ENCODE measurements around the gene ACADS. TPM values are rescaled to one million over a fixed set of nuclear protein-coding genes. Genes with fewer than 3 reads are reported as not detected.

ACADS gene
- total and polyA plus RNA-seq, 9 of the 15 experiments (the other 6 are each of a cell fraction or from before 2014, with no cell fraction given): 0.06 to 20.3 (median 8.8) TPM

DNA sequence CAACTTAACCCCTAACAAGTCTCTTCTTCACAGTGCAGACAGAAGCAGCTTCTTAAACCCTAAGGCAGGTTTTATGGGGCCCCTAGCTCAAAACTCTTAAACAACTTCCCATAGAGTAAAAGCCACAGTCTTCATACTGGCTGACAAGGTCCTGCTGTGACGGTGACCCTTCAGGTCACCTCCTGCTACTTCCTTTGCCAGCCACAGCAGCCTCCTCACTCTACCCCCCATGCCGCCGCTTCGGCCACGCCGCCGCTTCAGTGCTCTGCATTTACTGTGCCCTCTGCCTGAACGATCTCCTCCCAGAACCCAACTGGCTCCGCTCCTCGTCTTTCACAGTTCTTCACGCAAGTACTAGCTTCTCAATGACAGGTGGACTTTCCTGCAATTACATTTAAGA is 45.5 kb downstream of the ACADS start:
- Histone ChIP-seq H4K20me1 (replicated peaks; ENCODE audit: control insufficient read depth, insufficient read depth, low read length) (no peaks in the 10 kb centered on the region), H3K9me3 (replicated peaks; ENCODE audit: control insufficient read depth, insufficient read depth, low read depth, low read length) (no peaks in the 10 kb centered on the region), H3K27ac (ENCODE audit: extremely low read depth, low read depth, low read length) (no peak overlapping the region), H3K4me2 (ENCODE audit: insufficient read depth, low read length) (no peak overlapping the region), H3K36me3 (ENCODE audit: control insufficient read depth, insufficient read depth, low read length) (peaks cover 32% of the 10 kb centered on the region), H3K79me2 (ENCODE audit: control insufficient read depth, insufficient read depth, low read length) (no peaks in the 10 kb centered on the region), H2AFZ (ENCODE audit: low read depth, low read length) (no peak overlapping the region), H3K9me1 (ENCODE audit: control insufficient read depth, insufficient read depth, low read length) (no peaks in the 10 kb centered on the region), H3K4me3 (no peak overlapping the region), H3K27me3 (ENCODE audit: control insufficient read depth in 2 of 2, insufficient read depth in 2 of 2, low read length in 2 of 2) (no peaks in the 10 kb centered on the region), H3K9ac (ENCODE audit: insufficient read depth in 1 of 2, low read depth in 2 of 2, low read length in 2 of 2) (peak overlapping the region in 1 of 2 experiments; percentile 21; a peak in 1 of 4 replicates), H3K4me1 (replicated peaks in 1 of 2; ENCODE audit: control insufficient read depth in 2 of 2, insufficient read depth in 2 of 2, low read length in 2 of 2) (peaks cover 0 to 5% of the 10 kb centered on the region in 2 experiments; a peak in 2 of 5 replicates)
- ChIA-PET POLR2A (interaction anchor here (0.5 to 1.0 kb wide), 4 partner anchors 9 to 93 kb away, joined by 3 to 5 read pairs (median 3); no protein-coding TSS in a partner anchor), CTCF (ENCODE audit: low intra/inter-chr PET ratio) (interaction anchor here (0.6 kb wide), 1 partner anchor 9 kb away, joined by 3 read pairs; no protein-coding TSS in a partner anchor)
- in situ Hi-C loops (cut with MboI) (no loop called here), intact Hi-C loops (cut with micrococcal nuclease) (no loop called here)
- WGBS (ENCODE audit: insufficient coverage, low coverage, missing lambda C conversion rate): 87% methylated on average over 11 of the region's 11 CpGs
- ATAC-seq: no peak
- no peak for FAIRE-seq
- no peak for DNase-seq (ENCODE audit: extremely low read depth in 1 of 4, low spot score in 3 of 4)
- no TSS peak for BruUV-seq (replicated peaks)
- TF ChIP-seq, protein P1, sequence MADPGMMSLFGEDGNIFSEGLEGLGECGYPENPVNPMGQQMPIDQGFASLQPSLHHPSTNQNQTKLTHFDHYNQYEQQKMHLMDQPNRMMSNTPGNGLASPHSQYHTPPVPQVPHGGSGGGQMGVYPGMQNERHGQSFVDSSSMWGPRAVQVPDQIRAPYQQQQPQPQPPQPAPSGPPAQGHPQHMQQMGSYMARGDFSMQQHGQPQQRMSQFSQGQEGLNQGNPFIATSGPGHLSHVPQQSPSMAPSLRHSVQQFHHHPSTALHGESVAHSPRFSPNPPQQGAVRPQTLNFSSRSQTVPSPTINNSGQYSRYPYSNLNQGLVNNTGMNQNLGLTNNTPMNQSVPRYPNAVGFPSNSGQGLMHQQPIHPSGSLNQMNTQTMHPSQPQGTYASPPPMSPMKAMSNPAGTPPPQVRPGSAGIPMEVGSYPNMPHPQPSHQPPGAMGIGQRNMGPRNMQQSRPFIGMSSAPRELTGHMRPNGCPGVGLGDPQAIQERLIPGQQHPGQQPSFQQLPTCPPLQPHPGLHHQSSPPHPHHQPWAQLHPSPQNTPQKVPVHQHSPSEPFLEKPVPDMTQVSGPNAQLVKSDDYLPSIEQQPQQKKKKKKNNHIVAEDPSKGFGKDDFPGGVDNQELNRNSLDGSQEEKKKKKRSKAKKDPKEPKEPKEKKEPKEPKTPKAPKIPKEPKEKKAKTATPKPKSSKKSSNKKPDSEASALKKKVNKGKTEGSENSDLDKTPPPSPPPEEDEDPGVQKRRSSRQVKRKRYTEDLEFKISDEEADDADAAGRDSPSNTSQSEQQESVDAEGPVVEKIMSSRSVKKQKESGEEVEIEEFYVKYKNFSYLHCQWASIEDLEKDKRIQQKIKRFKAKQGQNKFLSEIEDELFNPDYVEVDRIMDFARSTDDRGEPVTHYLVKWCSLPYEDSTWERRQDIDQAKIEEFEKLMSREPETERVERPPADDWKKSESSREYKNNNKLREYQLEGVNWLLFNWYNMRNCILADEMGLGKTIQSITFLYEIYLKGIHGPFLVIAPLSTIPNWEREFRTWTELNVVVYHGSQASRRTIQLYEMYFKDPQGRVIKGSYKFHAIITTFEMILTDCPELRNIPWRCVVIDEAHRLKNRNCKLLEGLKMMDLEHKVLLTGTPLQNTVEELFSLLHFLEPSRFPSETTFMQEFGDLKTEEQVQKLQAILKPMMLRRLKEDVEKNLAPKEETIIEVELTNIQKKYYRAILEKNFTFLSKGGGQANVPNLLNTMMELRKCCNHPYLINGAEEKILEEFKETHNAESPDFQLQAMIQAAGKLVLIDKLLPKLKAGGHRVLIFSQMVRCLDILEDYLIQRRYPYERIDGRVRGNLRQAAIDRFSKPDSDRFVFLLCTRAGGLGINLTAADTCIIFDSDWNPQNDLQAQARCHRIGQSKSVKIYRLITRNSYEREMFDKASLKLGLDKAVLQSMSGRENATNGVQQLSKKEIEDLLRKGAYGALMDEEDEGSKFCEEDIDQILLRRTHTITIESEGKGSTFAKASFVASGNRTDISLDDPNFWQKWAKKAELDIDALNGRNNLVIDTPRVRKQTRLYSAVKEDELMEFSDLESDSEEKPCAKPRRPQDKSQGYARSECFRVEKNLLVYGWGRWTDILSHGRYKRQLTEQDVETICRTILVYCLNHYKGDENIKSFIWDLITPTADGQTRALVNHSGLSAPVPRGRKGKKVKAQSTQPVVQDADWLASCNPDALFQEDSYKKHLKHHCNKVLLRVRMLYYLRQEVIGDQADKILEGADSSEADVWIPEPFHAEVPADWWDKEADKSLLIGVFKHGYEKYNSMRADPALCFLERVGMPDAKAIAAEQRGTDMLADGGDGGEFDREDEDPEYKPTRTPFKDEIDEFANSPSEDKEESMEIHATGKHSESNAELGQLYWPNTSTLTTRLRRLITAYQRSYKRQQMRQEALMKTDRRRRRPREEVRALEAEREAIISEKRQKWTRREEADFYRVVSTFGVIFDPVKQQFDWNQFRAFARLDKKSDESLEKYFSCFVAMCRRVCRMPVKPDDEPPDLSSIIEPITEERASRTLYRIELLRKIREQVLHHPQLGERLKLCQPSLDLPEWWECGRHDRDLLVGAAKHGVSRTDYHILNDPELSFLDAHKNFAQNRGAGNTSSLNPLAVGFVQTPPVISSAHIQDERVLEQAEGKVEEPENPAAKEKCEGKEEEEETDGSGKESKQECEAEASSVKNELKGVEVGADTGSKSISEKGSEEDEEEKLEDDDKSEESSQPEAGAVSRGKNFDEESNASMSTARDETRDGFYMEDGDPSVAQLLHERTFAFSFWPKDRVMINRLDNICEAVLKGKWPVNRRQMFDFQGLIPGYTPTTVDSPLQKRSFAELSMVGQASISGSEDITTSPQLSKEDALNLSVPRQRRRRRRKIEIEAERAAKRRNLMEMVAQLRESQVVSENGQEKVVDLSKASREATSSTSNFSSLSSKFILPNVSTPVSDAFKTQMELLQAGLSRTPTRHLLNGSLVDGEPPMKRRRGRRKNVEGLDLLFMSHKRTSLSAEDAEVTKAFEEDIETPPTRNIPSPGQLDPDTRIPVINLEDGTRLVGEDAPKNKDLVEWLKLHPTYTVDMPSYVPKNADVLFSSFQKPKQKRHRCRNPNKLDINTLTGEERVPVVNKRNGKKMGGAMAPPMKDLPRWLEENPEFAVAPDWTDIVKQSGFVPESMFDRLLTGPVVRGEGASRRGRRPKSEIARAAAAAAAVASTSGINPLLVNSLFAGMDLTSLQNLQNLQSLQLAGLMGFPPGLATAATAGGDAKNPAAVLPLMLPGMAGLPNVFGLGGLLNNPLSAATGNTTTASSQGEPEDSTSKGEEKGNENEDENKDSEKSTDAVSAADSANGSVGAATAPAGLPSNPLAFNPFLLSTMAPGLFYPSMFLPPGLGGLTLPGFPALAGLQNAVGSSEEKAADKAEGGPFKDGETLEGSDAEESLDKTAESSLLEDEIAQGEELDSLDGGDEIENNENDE (IDR thresholded peaks at IDR 0.05; ENCODE audit: low read depth, low read length): no peak
- TF ChIP-seq, protein P2, sequence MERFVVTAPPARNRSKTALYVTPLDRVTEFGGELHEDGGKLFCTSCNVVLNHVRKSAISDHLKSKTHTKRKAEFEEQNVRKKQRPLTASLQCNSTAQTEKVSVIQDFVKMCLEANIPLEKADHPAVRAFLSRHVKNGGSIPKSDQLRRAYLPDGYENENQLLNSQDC (CRISPR knock-in tag; IDR thresholded peaks at IDR 0.05): no peak
- TF ChIP-seq ZNF77 (CRISPR knock-in tag; IDR thresholded peaks at IDR 0.05) (no peak), MECOM (CRISPR knock-in tag; IDR thresholded peaks at IDR 0.05) (no peak), BRD4 (IDR thresholded peaks at IDR 0.05) (no peak), ZNF644 (tag; IDR thresholded peaks at IDR 0.05; ENCODE audit: low read depth) (no peak), NRF1 (conservative IDR thresholded peaks at IDR 0.05 in 1 of 2, IDR thresholded peaks at IDR 0.05 in 1 of 2) (no peak)
- TF ChIP-seq, protein P3, sequence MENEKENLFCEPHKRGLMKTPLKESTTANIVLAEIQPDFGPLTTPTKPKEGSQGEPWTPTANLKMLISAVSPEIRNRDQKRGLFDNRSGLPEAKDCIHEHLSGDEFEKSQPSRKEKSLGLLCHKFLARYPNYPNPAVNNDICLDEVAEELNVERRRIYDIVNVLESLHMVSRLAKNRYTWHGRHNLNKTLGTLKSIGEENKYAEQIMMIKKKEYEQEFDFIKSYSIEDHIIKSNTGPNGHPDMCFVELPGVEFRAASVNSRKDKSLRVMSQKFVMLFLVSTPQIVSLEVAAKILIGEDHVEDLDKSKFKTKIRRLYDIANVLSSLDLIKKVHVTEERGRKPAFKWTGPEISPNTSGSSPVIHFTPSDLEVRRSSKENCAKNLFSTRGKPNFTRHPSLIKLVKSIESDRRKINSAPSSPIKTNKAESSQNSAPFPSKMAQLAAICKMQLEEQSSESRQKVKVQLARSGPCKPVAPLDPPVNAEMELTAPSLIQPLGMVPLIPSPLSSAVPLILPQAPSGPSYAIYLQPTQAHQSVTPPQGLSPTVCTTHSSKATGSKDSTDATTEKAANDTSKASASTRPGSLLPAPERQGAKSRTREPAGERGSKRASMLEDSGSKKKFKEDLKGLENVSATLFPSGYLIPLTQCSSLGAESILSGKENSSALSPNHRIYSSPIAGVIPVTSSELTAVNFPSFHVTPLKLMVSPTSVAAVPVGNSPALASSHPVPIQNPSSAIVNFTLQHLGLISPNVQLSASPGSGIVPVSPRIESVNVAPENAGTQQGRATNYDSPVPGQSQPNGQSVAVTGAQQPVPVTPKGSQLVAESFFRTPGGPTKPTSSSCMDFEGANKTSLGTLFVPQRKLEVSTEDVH (IDR thresholded peaks at IDR 0.05; ENCODE audit: low read depth, partially characterized antibody): no peak

Data from K562 (cell line).